ENCODE data around the gene HJV. TPM values are rescaled to one million over a fixed set of nuclear protein-coding genes. Genes with fewer than 3 reads are reported as not detected.
"Not testable (repeated sequence)": the region's sequence is repeated elsewhere in the genome, so short reads cannot be mapped to it uniquely, and the experiment has no call there.

Gene HJV
- total RNA-seq, result 100 to 1,000 TPM; 274 to 585 (median 420) TPM

GRCh38 chr1:146021622-146022402, at the start of gene HJV:
TSS of gene HJV (minus strand) at chr1:146021735. CDS start at chr1:146020231, 1,504 bp downstream.
- intact Hi-C loops (cut with DNase I; ENCODE audit: low total_unique reads), result no loop called here
- DNase-seq (peak; percentile 75 to 91), ATAC-seq (peak; percentile 79 to 87)
- Histone ChIP-seq H3K27me3 (peaks cover 0 to 3% (median 0%) of the 10 kb centered on the region in 3 donors), H3K4me3 (peak within 1 kb of the TSS; percentile 49 to 71 (median 60)), H3K4me1 (peaks cover 27 to 38% of the 10 kb centered on the region in 2 donors), H3K9me3 (no peaks in the 10 kb centered on the region), H3K36me3 (no peaks in the 10 kb centered on the region), H3K27ac (peak within 1 kb of the TSS; percentile 92 to 95 (median 94))
- TF ChIP-seq POLR2A (IDR thresholded peaks at IDR 0.05) (peak; percentile 76 to 93), CTCF (IDR thresholded peaks at IDR 0.05 in 4 of 5, conservative IDR thresholded peaks at IDR 0.05 in 1 of 5) (no peak)
- in situ Hi-C loops (cut with MboI; ENCODE audit: low sequenced_read_pairs in 4 of 4), result no loop called here

GRCh38 chr1:146059148-146059547, 37.6 kb upstream of the HJV start:
- H3K36me3 ChIP-seq; DNase-seq; in situ Hi-C loops (cut with MboI; ENCODE audit: low sequenced_read_pairs in 4 of 4); H3K27me3 ChIP-seq; H3K4me1 ChIP-seq; intact Hi-C loops (cut with DNase I; ENCODE audit: low total_unique reads); H3K27ac ChIP-seq; H3K9me3 ChIP-seq; H3K4me3 ChIP-seq; ATAC-seq: not testable (repeated sequence)

- in situ Hi-C loops (cut with MboI; ENCODE audit: low sequenced_read_pairs in 4 of 4); intact Hi-C loops (cut with DNase I; ENCODE audit: low total_unique reads); H3K4me1 ChIP-seq; H3K27me3 ChIP-seq; H3K36me3 ChIP-seq; H3K9me3 ChIP-seq: not testable (repeated sequence)
- H3K27ac ChIP-seq, result peak overlapping the region; percentile 75 to 85 (median 82)
- ATAC-seq (peak; percentile 97 to 98), DNase-seq (peak; percentile 79 to 88)
- peak; percentile 75 to 97 for TF ChIP-seq POLR2A (IDR thresholded peaks at IDR 0.05)
- H3K4me3 ChIP-seq, result peak overlapping the region; percentile 46 to 55 (median 52)
Observed at GRCh38 chr1:146051852-146052676, 30.5 kb upstream of the HJV start.

GRCh38 chr1:146051452-146051851, 29.9 kb upstream of the HJV start:
- Histone ChIP-seq H3K27ac (peak overlapping the region; percentile 75 to 85 (median 82)), H3K9me3 (no peaks in the 10 kb centered on the region), H3K4me3 (peak overlapping the region; percentile 40 to 55 (median 50)), H3K4me1 (peaks cover 0 to 6% of the 10 kb centered on the region in 2 donors), H3K27me3 (no peaks in the 10 kb centered on the region), H3K36me3 (no peaks in the 10 kb centered on the region)
- no peak for DNase-seq
- peak; percentile 35 to 53 for ATAC-seq
- intact Hi-C loops (cut with DNase I; ENCODE audit: low total_unique reads) (no loop called here), in situ Hi-C loops (cut with MboI; ENCODE audit: low sequenced_read_pairs in 4 of 4) (no loop called here)
- TF ChIP-seq CTCF (IDR thresholded peaks at IDR 0.05 in 4 of 5, conservative IDR thresholded peaks at IDR 0.05 in 1 of 5) (no peak), POLR2A (IDR thresholded peaks at IDR 0.05) (no peak)

GRCh38 chr1:146050652-146050963, 29.1 kb upstream of the HJV start:
- H3K36me3 ChIP-seq; DNase-seq; H3K27me3 ChIP-seq; in situ Hi-C loops (cut with MboI; ENCODE audit: low sequenced_read_pairs in 4 of 4); H3K4me1 ChIP-seq; intact Hi-C loops (cut with DNase I; ENCODE audit: low total_unique reads); ATAC-seq; H3K4me3 ChIP-seq; H3K9me3 ChIP-seq: not testable (repeated sequence)
- H3K27ac ChIP-seq, result peak overlapping the region in 1 of 4 donors; percentile 82

- H3K9me3 ChIP-seq; H3K36me3 ChIP-seq; H3K27me3 ChIP-seq; ATAC-seq; in situ Hi-C loops (cut with MboI; ENCODE audit: low sequenced_read_pairs in 4 of 4); H3K4me3 ChIP-seq; H3K4me1 ChIP-seq; intact Hi-C loops (cut with DNase I; ENCODE audit: low total_unique reads); DNase-seq: not testable (repeated sequence)
- peak overlapping the region in 1 of 4 donors; percentile 9 for H3K27ac ChIP-seq
Observed at GRCh38 chr1:146049866-146050651, 28.5 kb upstream of the HJV start.
